ENCODE results near the gene KHDC4. TPM values are rescaled to one million over a fixed set of nuclear protein-coding genes. Genes with fewer than 3 reads are reported as not detected.

The KHDC4 gene
- total and polyA plus RNA-seq, 4 donors, result 8.4 to 32.6 (median 14.8) TPM

- H3K27ac ChIP-seq (ENCODE audit: low read depth in 1 of 2, low read length in 2 of 2), result peak overlapping the region; percentile 88 to 90
- no peak for TF ChIP-seq YY1 (IDR thresholded peaks at IDR 0.05)
- TF ChIP-seq RXRA (IDR thresholded peaks at IDR 0.05), result no peak
- TF ChIP-seq GABPA (IDR thresholded peaks at IDR 0.05 in 1 of 2, conservative IDR thresholded peaks at IDR 0.05 in 1 of 2), result no peak
- TF ChIP-seq CTCF (IDR thresholded peaks at IDR 0.05; ENCODE audit: low read depth, low read length, missing input control), result no peak
- no peak for DNase-seq (ENCODE audit: low spot score)
- H3K4me1 ChIP-seq (ENCODE audit: control insufficient read depth in 4 of 4, insufficient read depth in 4 of 4, low read length in 3 of 4), result peaks cover 11 to 38% (median 24%) of the 10 kb centered on the region in 4 donors
- H3K9me3 ChIP-seq (ENCODE audit: control insufficient read depth in 4 of 4, low read length in 3 of 4), result no peaks in the 10 kb centered on the region
- 4% methylated on average over 10 of the region's 10 CpGs for WGBS
- peak overlapping the region; percentile 83 to 94 (median 92) for H3K4me3 ChIP-seq (ENCODE audit: low read depth in 1 of 3, low read length in 3 of 3)
- peak overlapping the region; percentile 98 to 100 for H3K9ac ChIP-seq (ENCODE audit: low read depth in 1 of 2, low read length in 2 of 2)
- H3K27me3 ChIP-seq (ENCODE audit: control insufficient read depth in 4 of 4, insufficient read depth in 4 of 4, low read length in 3 of 4), result no peaks in the 10 kb centered on the region
- peaks cover 4 to 29% (median 27%) of the 10 kb centered on the region in 4 donors for H3K36me3 ChIP-seq (ENCODE audit: control insufficient read depth in 4 of 4, insufficient read depth in 3 of 4, low read depth in 1 of 4, low read length in 3 of 4)
These were observed 569 bp downstream of the KHDC4 start for GRCh38 chr1:155933591-155934096.

GRCh38 chr1:155932487-155932886 lies 1.7 kb downstream of the KHDC4 start:
- WGBS, result 86% methylated on average over 5 of the region's 5 CpGs
- Histone ChIP-seq H3K4me3 (ENCODE audit: low read depth in 1 of 3, low read length in 3 of 3) (no peak overlapping the region), H3K9ac (ENCODE audit: low read depth in 1 of 2, low read length in 2 of 2) (no peak overlapping the region), H3K4me1 (ENCODE audit: control insufficient read depth in 4 of 4, insufficient read depth in 4 of 4, low read length in 3 of 4) (peaks cover 12 to 38% (median 24%) of the 10 kb centered on the region in 4 donors), H3K9me3 (ENCODE audit: control insufficient read depth in 4 of 4, low read length in 3 of 4) (no peaks in the 10 kb centered on the region), H3K27ac (ENCODE audit: low read depth in 1 of 2, low read length in 2 of 2) (no peak overlapping the region), H3K36me3 (ENCODE audit: control insufficient read depth in 4 of 4, insufficient read depth in 3 of 4, low read depth in 1 of 4, low read length in 3 of 4) (peaks cover 9 to 34% (median 31%) of the 10 kb centered on the region in 4 donors), H3K27me3 (ENCODE audit: control insufficient read depth in 4 of 4, insufficient read depth in 4 of 4, low read length in 3 of 4) (no peaks in the 10 kb centered on the region)
- TF ChIP-seq TAF1 (conservative IDR thresholded peaks at IDR 0.05) (no peak), YY1 (IDR thresholded peaks at IDR 0.05) (no peak), NR2F2 (IDR thresholded peaks at IDR 0.05) (no peak), RXRA (IDR thresholded peaks at IDR 0.05) (no peak), GABPA (IDR thresholded peaks at IDR 0.05 in 1 of 2, conservative IDR thresholded peaks at IDR 0.05 in 1 of 2) (no peak), EGR1 (IDR thresholded peaks at IDR 0.05; ENCODE audit: low read depth in 2 of 2) (no peak)
- TF ChIP-seq, protein P1, sequence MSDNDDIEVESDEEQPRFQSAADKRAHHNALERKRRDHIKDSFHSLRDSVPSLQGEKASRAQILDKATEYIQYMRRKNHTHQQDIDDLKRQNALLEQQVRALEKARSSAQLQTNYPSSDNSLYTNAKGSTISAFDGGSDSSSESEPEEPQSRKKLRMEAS (IDR thresholded peaks at IDR 0.05), result no peak
- no peak for DNase-seq (ENCODE audit: low spot score)

GRCh38 chr1:155932081-155932480 lies 2.1 kb downstream of the KHDC4 start:
- H3K9ac ChIP-seq (ENCODE audit: low read depth in 1 of 2, low read length in 2 of 2), result no peak overlapping the region
- no peak overlapping the region for H3K4me3 ChIP-seq (ENCODE audit: low read depth in 1 of 3, low read length in 3 of 3)
- H3K4me1 ChIP-seq (ENCODE audit: control insufficient read depth in 4 of 4, insufficient read depth in 4 of 4, low read length in 3 of 4), result peaks cover 12 to 38% (median 24%) of the 10 kb centered on the region in 4 donors
- peaks cover 11 to 37% (median 34%) of the 10 kb centered on the region in 4 donors for H3K36me3 ChIP-seq (ENCODE audit: control insufficient read depth in 4 of 4, insufficient read depth in 3 of 4, low read depth in 1 of 4, low read length in 3 of 4)
- TF ChIP-seq, protein P1 (IDR thresholded peaks at IDR 0.05), result no peak
- TF ChIP-seq, protein P2, sequence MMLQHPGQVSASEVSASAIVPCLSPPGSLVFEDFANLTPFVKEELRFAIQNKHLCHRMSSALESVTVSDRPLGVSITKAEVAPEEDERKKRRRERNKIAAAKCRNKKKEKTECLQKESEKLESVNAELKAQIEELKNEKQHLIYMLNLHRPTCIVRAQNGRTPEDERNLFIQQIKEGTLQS (IDR thresholded peaks at IDR 0.05), result no peak
- TF ChIP-seq TAF1 (conservative IDR thresholded peaks at IDR 0.05) (no peak), CTCF (IDR thresholded peaks at IDR 0.05; ENCODE audit: low read depth, low read length, missing input control) (no peak), SP1 (IDR thresholded peaks at IDR 0.05) (no peak), EGR1 (IDR thresholded peaks at IDR 0.05; ENCODE audit: low read depth in 2 of 2) (no peak), NR2F2 (IDR thresholded peaks at IDR 0.05) (no peak), HNF4G (IDR thresholded peaks at IDR 0.05) (no peak), YY1 (IDR thresholded peaks at IDR 0.05) (no peak), HNF4A (conservative IDR thresholded peaks at IDR 0.05) (no peak), RAD21 (IDR thresholded peaks at IDR 0.05) (no peak), FOXA1 (IDR thresholded peaks at IDR 0.05) (no peak), RXRA (IDR thresholded peaks at IDR 0.05) (no peak)
- TF ChIP-seq, protein P3, sequence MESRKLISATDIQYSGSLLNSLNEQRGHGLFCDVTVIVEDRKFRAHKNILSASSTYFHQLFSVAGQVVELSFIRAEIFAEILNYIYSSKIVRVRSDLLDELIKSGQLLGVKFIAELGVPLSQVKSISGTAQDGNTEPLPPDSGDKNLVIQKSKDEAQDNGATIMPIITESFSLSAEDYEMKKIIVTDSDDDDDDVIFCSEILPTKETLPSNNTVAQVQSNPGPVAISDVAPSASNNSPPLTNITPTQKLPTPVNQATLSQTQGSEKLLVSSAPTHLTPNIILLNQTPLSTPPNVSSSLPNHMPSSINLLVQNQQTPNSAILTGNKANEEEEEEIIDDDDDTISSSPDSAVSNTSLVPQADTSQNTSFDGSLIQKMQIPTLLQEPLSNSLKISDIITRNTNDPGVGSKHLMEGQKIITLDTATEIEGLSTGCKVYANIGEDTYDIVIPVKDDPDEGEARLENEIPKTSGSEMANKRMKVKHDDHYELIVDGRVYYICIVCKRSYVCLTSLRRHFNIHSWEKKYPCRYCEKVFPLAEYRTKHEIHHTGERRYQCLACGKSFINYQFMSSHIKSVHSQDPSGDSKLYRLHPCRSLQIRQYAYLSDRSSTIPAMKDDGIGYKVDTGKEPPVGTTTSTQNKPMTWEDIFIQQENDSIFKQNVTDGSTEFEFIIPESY (IDR thresholded peaks at IDR 0.05), result no peak
- TF ChIP-seq, protein P4, sequence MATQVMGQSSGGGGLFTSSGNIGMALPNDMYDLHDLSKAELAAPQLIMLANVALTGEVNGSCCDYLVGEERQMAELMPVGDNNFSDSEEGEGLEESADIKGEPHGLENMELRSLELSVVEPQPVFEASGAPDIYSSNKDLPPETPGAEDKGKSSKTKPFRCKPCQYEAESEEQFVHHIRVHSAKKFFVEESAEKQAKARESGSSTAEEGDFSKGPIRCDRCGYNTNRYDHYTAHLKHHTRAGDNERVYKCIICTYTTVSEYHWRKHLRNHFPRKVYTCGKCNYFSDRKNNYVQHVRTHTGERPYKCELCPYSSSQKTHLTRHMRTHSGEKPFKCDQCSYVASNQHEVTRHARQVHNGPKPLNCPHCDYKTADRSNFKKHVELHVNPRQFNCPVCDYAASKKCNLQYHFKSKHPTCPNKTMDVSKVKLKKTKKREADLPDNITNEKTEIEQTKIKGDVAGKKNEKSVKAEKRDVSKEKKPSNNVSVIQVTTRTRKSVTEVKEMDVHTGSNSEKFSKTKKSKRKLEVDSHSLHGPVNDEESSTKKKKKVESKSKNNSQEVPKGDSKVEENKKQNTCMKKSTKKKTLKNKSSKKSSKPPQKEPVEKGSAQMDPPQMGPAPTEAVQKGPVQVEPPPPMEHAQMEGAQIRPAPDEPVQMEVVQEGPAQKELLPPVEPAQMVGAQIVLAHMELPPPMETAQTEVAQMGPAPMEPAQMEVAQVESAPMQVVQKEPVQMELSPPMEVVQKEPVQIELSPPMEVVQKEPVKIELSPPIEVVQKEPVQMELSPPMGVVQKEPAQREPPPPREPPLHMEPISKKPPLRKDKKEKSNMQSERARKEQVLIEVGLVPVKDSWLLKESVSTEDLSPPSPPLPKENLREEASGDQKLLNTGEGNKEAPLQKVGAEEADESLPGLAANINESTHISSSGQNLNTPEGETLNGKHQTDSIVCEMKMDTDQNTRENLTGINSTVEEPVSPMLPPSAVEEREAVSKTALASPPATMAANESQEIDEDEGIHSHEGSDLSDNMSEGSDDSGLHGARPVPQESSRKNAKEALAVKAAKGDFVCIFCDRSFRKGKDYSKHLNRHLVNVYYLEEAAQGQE (IDR thresholded peaks at IDR 0.05), result no peak
- no peak for DNase-seq (ENCODE audit: low spot score)
- H3K27me3 ChIP-seq (ENCODE audit: control insufficient read depth in 4 of 4, insufficient read depth in 4 of 4, low read length in 3 of 4), result no peaks in the 10 kb centered on the region
- no peak overlapping the region for H3K27ac ChIP-seq (ENCODE audit: low read depth in 1 of 2, low read length in 2 of 2)
- 73% methylated on average over 1 of the region's 1 CpG for WGBS
- H3K9me3 ChIP-seq (ENCODE audit: control insufficient read depth in 4 of 4, low read length in 3 of 4), result no peaks in the 10 kb centered on the region
